GM12878 (cell line): ENCODE measurements around the gene RPS16. TPM values are rescaled to one million over a fixed set of nuclear protein-coding genes. Genes with fewer than 3 reads are reported as not detected.
A peak's percentile ranks its signal among the peaks of the same experiment; 100 is the strongest.

Experiments used
- ASH2L ChIP-seq: fragments of 300-600, 200-600 bp; sonication (generic); IDR thresholded peaks from 2 replicates; pipeline ENCODE4 v1.6.1; 2017; ENCODE audit warnings: low read depth, mild to moderate bottlenecking, borderline replicate concordance
- CEBPB ChIP-seq, 2 experiments: fragments of 150-350 bp in 1 of 2; IDR thresholded peaks; 2 replicates each; pipeline ENCODE4 v1.6.1; 2012 to 2014; ENCODE audit warnings: low read depth in 2 of 2, low read length in 2 of 2, borderline replicate concordance in 1 of 2, inconsistent platforms in 1 of 2
- CEBPZ ChIP-seq: fragments of 150-350 bp; IDR thresholded peaks from 2 replicates; pipeline ENCODE4 v1.6.1; 2016; ENCODE audit warnings: low read depth, low read length
- CTCF ChIP-seq, 3 experiments: IDR thresholded peaks in 2 of 3; conservative IDR thresholded peaks in 1 of 3; 2 replicates each; pipeline ENCODE4 v1.5.1; 2011; ENCODE audit warnings: low read depth in 3 of 3, low read length in 3 of 3, mild to moderate bottlenecking in 3 of 3, control low read depth in 2 of 3, moderate library complexity in 2 of 3, inconsistent platforms in 1 of 3, mixed read lengths in 1 of 3; ENCODE audit not compliant: control insufficient read depth in 2 of 3, insufficient read depth in 1 of 3; ENCODE audit errors: extremely low read depth in 1 of 3
- DPF2 ChIP-seq: fragments of 450-650 bp; IDR thresholded peaks from 2 replicates; pipeline ENCODE4 v1.6.1; 2017; ENCODE audit warnings: mild to moderate bottlenecking
- ELK1 ChIP-seq: IDR thresholded peaks from 2 replicates; pipeline ENCODE4 v1.6.1; 2012; ENCODE audit warnings: low read depth, low read length, improper control_type of control experiment
- FOS ChIP-seq: IDR thresholded peaks from 3 replicates; pipeline ENCODE4 v1.6.1; 2011; ENCODE audit warnings: borderline replicate concordance; ENCODE audit not compliant: insufficient read length; ENCODE audit errors: extremely low read depth
- HCFC1 ChIP-seq: fragments of 150-350 bp; IDR thresholded peaks from 2 replicates; pipeline ENCODE4 v1.6.1; 2014; ENCODE audit warnings: low read length
- KLF5 ChIP-seq: fragments of 450-650 bp; IDR thresholded peaks from 2 replicates; pipeline ENCODE4 v1.6.1; 2014; ENCODE audit warnings: mild to moderate bottlenecking; ENCODE audit not compliant: partially characterized antibody
- MEF2A ChIP-seq: IDR thresholded peaks from 2 replicates; pipeline ENCODE4 v1.6.1; 2011; ENCODE audit warnings: low read depth, mild to moderate bottlenecking, low read length, moderate library complexity; ENCODE audit not compliant: insufficient read depth
- NFYA ChIP-seq: IDR thresholded peaks from 2 replicates; pipeline ENCODE4 v1.6.1; 2011; ENCODE audit warnings: low read depth, mild to moderate bottlenecking, low read length, improper control_type of control experiment, borderline replicate concordance
- PRDM15 ChIP-seq: fragments of 450-650 bp; formaldehyde crosslinking; IDR thresholded peaks from 2 replicates; pipeline ENCODE4 v1.4.0; 2020; ENCODE audit warnings: mild to moderate bottlenecking, moderate library complexity
- RELB ChIP-seq: fragments of 450-650 bp; IDR thresholded peaks from 2 replicates; pipeline ENCODE4 v1.6.1; 2017; ENCODE audit warnings: low read depth, mild to moderate bottlenecking, moderate library complexity
- SIX5 ChIP-seq: IDR thresholded peaks from 2 replicates; pipeline ENCODE4 v1.6.1; 2011; ENCODE audit warnings: mild to moderate bottlenecking, low read depth, low read length, moderate library complexity; ENCODE audit not compliant: severe bottlenecking
- polyA plus RNA-seq, 11 experiments: library from polyadenylated mRNA; depleted of rRNA in 4 of 11; unstranded in 6 of 11; stranded (reverse) in 5 of 11; fragments of >200 nt; fragmentation: Nextera tagmentation in 4 of 11; fragmentation: Illumina TruSeq in 1 of 11; extraction: Ambion mirVana in 4 of 11; extraction: Trizol in 1 of 11; gene quantifications; 1 replicate in 1 of 11; 2 replicates in 10 of 11; pipeline versions ENCODE4 v1.2.1 to v1.2.3, GENCODE V29; 2011 to 2016; ENCODE audit warnings: inconsistent platforms in 2 of 11, missing spikeins in 2 of 11, low read depth in 1 of 11
- total RNA-seq, 4 experiments: library from RNA; depleted of rRNA in 3 of 4; stranded (reverse); fragments of >200 nt in 3 of 4; fragmentation: Illumina TruSeq in 1 of 4; extraction: Trizol in 1 of 4; gene quantifications; 2 replicates each; pipeline versions ENCODE4 v1.2.1 to v1.2.3, GENCODE V29; 2013 to 2021

RPS16 gene
- total and polyA plus RNA-seq, 10 of the 15 experiments (the other 5 are each of a cell fraction or from before 2014, with no cell fraction given), result 148 to 4,810 (median 2,343) TPM

- TF ChIP-seq PRDM15 (0 out of 2 replicates have a peak, but pooled peaks have one; percentile 16), DPF2 (peak; percentile 55; the same call in 1 of the 2 replicates), NFYA (no peak), SIX5 (no peak), ASH2L (no peak), CEBPZ (no peak), CTCF (IDR thresholded peaks at IDR 0.05 in 2 of 3, conservative IDR thresholded peaks at IDR 0.05 in 1 of 3; ENCODE audit: control insufficient read depth in 2 of 3, extremely low read depth in 1 of 3, insufficient read depth in 1 of 3, low read depth in 3 of 3, low read length in 3 of 3) (no peak), ELK1 (peak; percentile 91), FOS (no peak), CEBPB (IDR thresholded peaks at IDR 0.05; ENCODE audit: borderline replicate concordance in 1 of 2, low read depth in 2 of 2, low read length in 2 of 2) (no peak), HCFC1 (peak; percentile 12; the same call in 1 of the 2 replicates), KLF5 (peak; percentile 21), RELB (peak; percentile 72), MEF2A (no peak)
Observed at GRCh38 chr19:39406656-39407409, 28.9 kb downstream of the RPS16 start, which contains the start of gene ZFP36 (continued).
